DOHH2 (cell line): ENCODE measurements around the gene C9orf85.
"Not testable (repeated sequence)": the region's sequence is repeated elsewhere in the genome, so short reads cannot be mapped to it uniquely, and the experiment has no call there.

Experiments used
- H3F3A ChIP-seq: fragments of 200-600 bp; sonication (generic), shearing (Covaris generic); 2 replicates; pipeline ENCODE4 v1.6.0; 2016; ENCODE audit warnings: antibody characterized with exemption, mild to moderate bottlenecking; ENCODE audit not compliant: control insufficient read depth, insufficient read depth
- H3K27ac ChIP-seq: fragments of 200-600 bp; sonication (generic); 2 replicates; pipeline ENCODE4 v1.5.1; 2014; ENCODE audit warnings: low read depth, mild to moderate bottlenecking, low read length, moderate library complexity
- H3K27me3 ChIP-seq: fragments of 200-600 bp; sonication (generic); 2 replicates; pipeline ENCODE4 v1.6.1; 2014; ENCODE audit warnings: mild to moderate bottlenecking, low read length, mixed read lengths; ENCODE audit not compliant: control insufficient read depth
- H3K36me3 ChIP-seq: fragments of 200-600 bp; sonication (generic); 2 replicates; pipeline ENCODE4 v1.6.1; 2014; ENCODE audit warnings: mild to moderate bottlenecking, low read length, moderate library complexity, mixed read lengths; ENCODE audit not compliant: control insufficient read depth
- H3K4me1 ChIP-seq: fragments of 200-600 bp; sonication (generic); 2 replicates; pipeline ENCODE4 v1.6.1; 2014; ENCODE audit warnings: mild to moderate bottlenecking, low read length, mixed read lengths; ENCODE audit not compliant: control insufficient read depth
- H3K4me2 ChIP-seq: fragments of 200-600 bp; sonication (generic); 2 replicates; pipeline ENCODE4 v1.6.0; 2014; ENCODE audit warnings: mild to moderate bottlenecking, low read length, moderate library complexity
- H3K4me3 ChIP-seq: fragments of 200-600 bp; sonication (generic); 2 replicates; pipeline ENCODE4 v1.5.1; 2014; ENCODE audit warnings: mild to moderate bottlenecking, low read length, mixed read lengths
- H3K79me2 ChIP-seq: fragments of 200-600 bp; sonication (generic); 2 replicates; pipeline ENCODE4 v1.6.1; 2014; ENCODE audit warnings: mild to moderate bottlenecking, low read length, mixed read lengths; ENCODE audit not compliant: control insufficient read depth
- H3K9me2 ChIP-seq: fragments of 200-600 bp; sonication (generic); replicated peaks from 2 replicates; pipeline ENCODE4 v1.6.1; 2014; ENCODE audit warnings: mild to moderate bottlenecking, low read length, mixed read lengths; ENCODE audit not compliant: control insufficient read depth
- H3K9me3 ChIP-seq: fragments of 200-600 bp; sonication (generic); 2 replicates; pipeline ENCODE4 v1.6.1; 2014; ENCODE audit warnings: antibody characterized with exemption, low read length, mixed read lengths; ENCODE audit not compliant: control insufficient read depth, insufficient read depth
- H4K20me1 ChIP-seq: fragments of 200-600 bp; sonication (generic); 2 replicates; pipeline ENCODE4 v1.6.0; 2014; ENCODE audit warnings: low read depth, mild to moderate bottlenecking, antibody characterized with exemption, low read length, moderate library complexity; ENCODE audit not compliant: control insufficient read depth, insufficient read depth
- EZH2phosphoT487 ChIP-seq: fragments of 200-600 bp; sonication (generic); IDR thresholded peaks from 2 replicates; pipeline ENCODE4 v1.6.1; 2017; ENCODE audit warnings: borderline replicate concordance, mild to moderate bottlenecking, antibody characterized with exemption, low read length, moderate library complexity, mixed read lengths
- TF ChIP-seq, protein P1 (sequence below): fragments of 200-600 bp; sonication (generic); IDR thresholded peaks from one replicate; pipeline ENCODE4 v1.5.1; 2014; ENCODE audit warnings: antibody characterized with exemption, mild to moderate bottlenecking, low read depth, low read length; ENCODE audit not compliant: poor library complexity, severe bottlenecking

The C9orf85 gene

DNA sequence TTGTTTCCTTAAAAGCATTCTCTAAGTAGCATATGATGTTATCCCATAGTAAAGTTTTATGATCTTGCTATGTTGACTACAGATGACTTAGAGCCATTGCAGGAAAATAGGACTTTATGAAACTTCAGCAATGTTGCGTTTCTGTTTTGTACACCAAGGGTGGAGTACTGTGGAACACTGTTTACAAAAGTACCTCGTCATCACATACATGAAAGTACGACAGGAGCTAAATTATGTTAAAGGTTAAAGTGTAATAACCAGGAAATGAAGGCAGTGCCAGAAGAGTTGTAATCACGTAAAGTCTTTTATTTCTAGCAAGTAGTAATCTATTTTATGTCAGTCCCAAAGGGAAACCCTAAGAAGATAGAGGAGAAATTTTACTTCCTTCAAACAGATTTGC, 50.9 kb downstream of the C9orf85 start:
- Histone ChIP-seq H3K4me3 (no peak overlapping the region), H3K36me3 (no peaks in the 10 kb centered on the region), H3K27me3 (no peaks in the 10 kb centered on the region), H3K27ac (no peak overlapping the region), H4K20me1 (no peaks in the 10 kb centered on the region), H3K9me3 (no peaks in the 10 kb centered on the region), H3K9me2 (no peaks in the 10 kb centered on the region), H3K4me2 (no peak overlapping the region), H3K79me2 (no peaks in the 10 kb centered on the region), H3F3A (no peaks in the 10 kb centered on the region), H3K4me1 (no peaks in the 10 kb centered on the region)
- TF ChIP-seq EZH2phosphoT487 = no peak
- TF ChIP-seq, protein P1, sequence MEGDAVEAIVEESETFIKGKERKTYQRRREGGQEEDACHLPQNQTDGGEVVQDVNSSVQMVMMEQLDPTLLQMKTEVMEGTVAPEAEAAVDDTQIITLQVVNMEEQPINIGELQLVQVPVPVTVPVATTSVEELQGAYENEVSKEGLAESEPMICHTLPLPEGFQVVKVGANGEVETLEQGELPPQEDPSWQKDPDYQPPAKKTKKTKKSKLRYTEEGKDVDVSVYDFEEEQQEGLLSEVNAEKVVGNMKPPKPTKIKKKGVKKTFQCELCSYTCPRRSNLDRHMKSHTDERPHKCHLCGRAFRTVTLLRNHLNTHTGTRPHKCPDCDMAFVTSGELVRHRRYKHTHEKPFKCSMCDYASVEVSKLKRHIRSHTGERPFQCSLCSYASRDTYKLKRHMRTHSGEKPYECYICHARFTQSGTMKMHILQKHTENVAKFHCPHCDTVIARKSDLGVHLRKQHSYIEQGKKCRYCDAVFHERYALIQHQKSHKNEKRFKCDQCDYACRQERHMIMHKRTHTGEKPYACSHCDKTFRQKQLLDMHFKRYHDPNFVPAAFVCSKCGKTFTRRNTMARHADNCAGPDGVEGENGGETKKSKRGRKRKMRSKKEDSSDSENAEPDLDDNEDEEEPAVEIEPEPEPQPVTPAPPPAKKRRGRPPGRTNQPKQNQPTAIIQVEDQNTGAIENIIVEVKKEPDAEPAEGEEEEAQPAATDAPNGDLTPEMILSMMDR = no peak

DNA sequence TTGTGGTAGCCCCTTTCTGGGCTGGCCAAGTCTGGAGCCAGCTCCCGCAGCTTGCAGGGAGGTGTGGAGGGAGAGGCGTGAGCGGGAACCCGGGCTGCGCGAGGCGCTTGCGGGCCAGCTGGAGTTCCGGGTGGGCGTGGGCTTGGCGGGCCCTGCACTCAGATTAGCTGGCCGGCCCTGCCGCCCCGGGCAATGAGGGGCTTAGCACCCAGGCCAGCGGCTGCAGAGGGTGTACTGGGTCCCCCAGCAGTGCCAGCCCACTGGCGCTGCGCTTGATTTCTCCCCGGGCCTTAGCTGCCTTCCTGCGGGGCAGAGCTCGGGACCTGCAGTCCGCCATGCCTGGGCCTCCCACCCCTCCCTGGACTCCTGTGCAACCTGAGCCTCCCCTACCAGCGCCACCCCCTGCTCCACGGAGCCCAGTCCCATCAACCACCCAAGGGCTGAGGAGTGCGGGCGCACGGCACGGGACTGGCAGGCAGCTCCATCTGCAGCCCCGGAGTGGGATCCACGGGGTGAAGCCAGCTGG, 52.1 kb downstream of the C9orf85 start:
- H3K27me3 ChIP-seq, H4K20me1 ChIP-seq, H3K9me3 ChIP-seq, H3K4me3 ChIP-seq, H3K27ac ChIP-seq, H3F3A ChIP-seq, H3K4me1 ChIP-seq, H3K9me2 ChIP-seq, H3K79me2 ChIP-seq, H3K36me3 ChIP-seq, H3K4me2 ChIP-seq: not testable (repeated sequence)

- Histone ChIP-seq H3K27ac (no peak overlapping the region), H3K27me3 (no peaks in the 10 kb centered on the region), H3K36me3 (no peaks in the 10 kb centered on the region), H4K20me1 (no peaks in the 10 kb centered on the region), H3K9me2 (no peaks in the 10 kb centered on the region), H3K4me1 (no peaks in the 10 kb centered on the region), H3K79me2 (no peaks in the 10 kb centered on the region), H3F3A (no peaks in the 10 kb centered on the region), H3K4me2 (no peak overlapping the region), H3K4me3 (no peak overlapping the region), H3K9me3 (peaks cover 7% of the 10 kb centered on the region)
- TF ChIP-seq, protein P1 = no peak
- TF ChIP-seq EZH2phosphoT487 = no peak
Measured at GRCh38 chr9:71965403-71965802, 54.0 kb downstream of the C9orf85 start.

GRCh38 chr9:71966601-71967000, 55.2 kb downstream of the C9orf85 start:
- Histone ChIP-seq H3K36me3 (no peaks in the 10 kb centered on the region), H3K27me3 (no peaks in the 10 kb centered on the region), H3K4me2 (no peak overlapping the region), H4K20me1 (no peaks in the 10 kb centered on the region), H3K79me2 (no peaks in the 10 kb centered on the region), H3K27ac (no peak overlapping the region), H3K9me3 (peaks cover 7% of the 10 kb centered on the region), H3K4me3 (no peak overlapping the region), H3F3A (no peaks in the 10 kb centered on the region), H3K9me2 (no peaks in the 10 kb centered on the region), H3K4me1 (no peaks in the 10 kb centered on the region)
- TF ChIP-seq, protein P1 = no peak
- no peak for TF ChIP-seq EZH2phosphoT487
